DMS 273 (cell line): ENCODE data around the gene CD300A.

ENCODE experiments used
- DNase-seq: peaks from one replicate; lab custom pipeline; 2025; ENCODE audit not compliant: unreplicated experiment; lab: John Stamatoyannopoulos, UW

Gene CD300A

GRCh38 chr17:74466111-74466827 lies at the start of gene CD300A:
Gene CD300A (plus strand): TSS chr17:74466634. CDS start chr17:74466704, 70 bp downstream.
- DNase-seq, result no peak

GRCh38 chr17:74417178-74418045 lies 49.0 kb upstream of the CD300A start:
- DNase-seq, result peak; percentile 62

- DNase-seq, result no peak
Observed at GRCh38 chr17:74419928-74420411, 46.5 kb upstream of the CD300A start.

- no peak for DNase-seq
Observed at GRCh38 chr17:74424117-74424516, 42.3 kb upstream of the CD300A start.

- no peak for DNase-seq
Observed at GRCh38 chr17:74424657-74425056, 41.8 kb upstream of the CD300A start.

GRCh38 chr17:74426551-74427047 lies 39.8 kb upstream of the CD300A start:
- DNase-seq, result no peak

- peak; percentile 87 for DNase-seq
Observed at GRCh38 chr17:74427048-74427762, 39.2 kb upstream of the CD300A start.

- peak; percentile 37 for DNase-seq
Observed at GRCh38 chr17:74427763-74428153, 38.7 kb upstream of the CD300A start.

GRCh38 chr17:74429604-74430384 lies 36.6 kb upstream of the CD300A start:
- DNase-seq, result peak; percentile 67

- DNase-seq, result no peak
Observed at GRCh38 chr17:74430385-74430705, 36.1 kb upstream of the CD300A start.

GRCh38 chr17:74430706-74431567 lies 35.5 kb upstream of the CD300A start:
- peak; percentile 93 for DNase-seq

- peak; percentile 92 for DNase-seq
Observed at GRCh38 chr17:74431568-74432423, 34.6 kb upstream of the CD300A start, which contains the start of gene GPRC5C. Gene GPRC5C (plus strand): TSS chr17:74432088. CDS start chr17:74439777, 7,689 bp downstream.

- DNase-seq, result no peak
Observed at GRCh38 chr17:74432424-74432690, 34.1 kb upstream of the CD300A start.

- DNase-seq, result no peak
Observed at GRCh38 chr17:74432766-74433391, 33.6 kb upstream of the CD300A start.

GRCh38 chr17:74433421-74434121 lies 32.9 kb upstream of the CD300A start:
- DNase-seq, result peak; percentile 28

- DNase-seq, result no peak
Observed at GRCh38 chr17:74435775-74436359, 30.6 kb upstream of the CD300A start.

- peak; percentile 58 for DNase-seq
Observed at GRCh38 chr17:74437702-74438101, 28.7 kb upstream of the CD300A start.
